HFFc6 (cell line): ENCODE data around the gene HES4. TPM values are rescaled to one million over a fixed set of nuclear protein-coding genes. Genes with fewer than 3 reads are reported as not detected.

Experiments
- DNase-seq: peaks from one replicate; pipeline ENCODE4 v3.0.0-alpha.2; 2018
- H3K27ac Mint-ChIP-seq: 2 replicates; pipeline ENCODE4 v1.8.0; 2020; ENCODE audit warnings: mild to moderate bottlenecking, mixed read lengths
- H3K27me3 Mint-ChIP-seq: 2 replicates; pipeline ENCODE4 v1.8.0; 2021; ENCODE audit warnings: mild to moderate bottlenecking, moderate library complexity, mixed read lengths; ENCODE audit not compliant: insufficient read depth
- H3K36me3 Mint-ChIP-seq: 2 replicates; pipeline ENCODE4 v1.8.0; 2021; ENCODE audit warnings: low read depth, mixed read lengths
- H3K4me1 Mint-ChIP-seq: 2 replicates; pipeline ENCODE4 v1.8.0; 2020; ENCODE audit warnings: low read depth, mixed read lengths
- H3K4me3 Mint-ChIP-seq: 2 replicates; pipeline ENCODE4 v1.8.0; 2020; ENCODE audit warnings: mild to moderate bottlenecking, moderate library complexity, mixed read lengths
- H3K9me3 Mint-ChIP-seq: 2 replicates; pipeline ENCODE4 v1.8.0; 2020; ENCODE audit warnings: mild to moderate bottlenecking, mixed read lengths
- total RNA-seq, 6 experiments: library from RNA; stranded (reverse); fragmentation: NEBNext Ultra II Directional; extraction: Animal tissue kit (Norgen Biotek cat#: 25700); gene quantifications; 2 replicates in 1 of 6; 3 replicates in 5 of 6; pipeline ENCODE4 v1.2.3, GENCODE V29; 2021
- TF ChIP-seq, protein P1 (sequence below): fragments of 200-600 bp; sonication (generic); IDR thresholded peaks from 2 replicates; pipeline ENCODE4 v1.5.0; 2021; ENCODE audit warnings: antibody characterized with exemption, mild to moderate bottlenecking

Gene HES4
- total RNA-seq, 6 experiments from 2014 or later, result 14.1 to 17.4 (median 15.6) TPM

DNA sequence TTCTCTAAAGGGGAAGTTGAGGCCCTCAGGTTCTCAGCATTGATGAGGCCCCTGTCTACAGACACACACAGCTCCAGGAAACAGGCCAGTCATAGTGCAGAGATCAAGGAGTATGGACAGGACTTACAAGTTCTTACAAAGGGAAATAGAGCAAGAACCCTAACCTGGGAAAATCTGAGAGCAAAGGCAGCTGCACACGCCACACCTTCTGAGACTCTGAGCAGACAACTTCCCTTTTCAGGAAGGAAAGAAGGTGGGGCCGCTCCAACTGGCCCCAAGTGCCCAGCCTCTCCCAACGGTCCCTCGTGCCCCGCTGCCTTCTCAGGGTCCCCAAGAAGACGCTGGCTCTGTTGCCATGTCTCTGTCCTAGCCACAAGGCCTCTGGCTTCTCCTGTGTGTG, 44.4 kb downstream of the HES4 start:
- H3K4me3 Mint-ChIP-seq, result no peak overlapping the region
- H3K9me3 Mint-ChIP-seq, result no peaks in the 10 kb centered on the region
- peaks cover 16% of the 10 kb centered on the region for H3K4me1 Mint-ChIP-seq
- TF ChIP-seq, protein P1, sequence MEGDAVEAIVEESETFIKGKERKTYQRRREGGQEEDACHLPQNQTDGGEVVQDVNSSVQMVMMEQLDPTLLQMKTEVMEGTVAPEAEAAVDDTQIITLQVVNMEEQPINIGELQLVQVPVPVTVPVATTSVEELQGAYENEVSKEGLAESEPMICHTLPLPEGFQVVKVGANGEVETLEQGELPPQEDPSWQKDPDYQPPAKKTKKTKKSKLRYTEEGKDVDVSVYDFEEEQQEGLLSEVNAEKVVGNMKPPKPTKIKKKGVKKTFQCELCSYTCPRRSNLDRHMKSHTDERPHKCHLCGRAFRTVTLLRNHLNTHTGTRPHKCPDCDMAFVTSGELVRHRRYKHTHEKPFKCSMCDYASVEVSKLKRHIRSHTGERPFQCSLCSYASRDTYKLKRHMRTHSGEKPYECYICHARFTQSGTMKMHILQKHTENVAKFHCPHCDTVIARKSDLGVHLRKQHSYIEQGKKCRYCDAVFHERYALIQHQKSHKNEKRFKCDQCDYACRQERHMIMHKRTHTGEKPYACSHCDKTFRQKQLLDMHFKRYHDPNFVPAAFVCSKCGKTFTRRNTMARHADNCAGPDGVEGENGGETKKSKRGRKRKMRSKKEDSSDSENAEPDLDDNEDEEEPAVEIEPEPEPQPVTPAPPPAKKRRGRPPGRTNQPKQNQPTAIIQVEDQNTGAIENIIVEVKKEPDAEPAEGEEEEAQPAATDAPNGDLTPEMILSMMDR, result no peak
- peaks cover 29% of the 10 kb centered on the region for H3K36me3 Mint-ChIP-seq
- no peak overlapping the region for H3K27ac Mint-ChIP-seq
- no peak for DNase-seq
- no peaks in the 10 kb centered on the region; the same call in 1 of the 2 replicates for H3K27me3 Mint-ChIP-seq

DNA sequence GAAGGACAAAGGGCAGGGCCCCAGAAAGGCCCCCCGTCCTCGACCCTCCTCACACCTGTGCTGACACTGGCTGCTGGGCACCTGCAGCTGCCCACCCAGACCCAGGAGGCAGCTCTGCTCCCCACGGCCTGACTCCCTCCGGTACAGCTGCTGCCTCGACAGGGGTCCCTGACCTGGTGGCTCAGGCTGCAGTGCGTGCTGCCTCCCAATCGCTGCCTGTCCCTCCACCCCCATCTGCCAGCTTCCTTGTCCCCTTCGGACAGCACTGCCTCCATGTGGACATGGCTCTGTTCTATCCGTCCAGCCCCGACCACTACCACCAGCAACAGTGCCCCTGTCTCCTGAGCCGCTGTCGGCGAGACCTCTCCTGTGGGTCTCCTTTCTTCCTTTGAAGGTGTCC, 45.0 kb downstream of the HES4 start:
- DNase-seq, result no peak
- TF ChIP-seq, protein P1, result no peak
- H3K27ac Mint-ChIP-seq, result no peak overlapping the region
- peaks cover 16% of the 10 kb centered on the region for H3K4me1 Mint-ChIP-seq
- H3K9me3 Mint-ChIP-seq, result no peaks in the 10 kb centered on the region
- peaks cover under 1% of the 10 kb centered on the region; the same call in 1 of the 2 replicates for H3K27me3 Mint-ChIP-seq
- no peak overlapping the region for H3K4me3 Mint-ChIP-seq
- H3K36me3 Mint-ChIP-seq, result peaks cover 34% of the 10 kb centered on the region

- no peaks in the 10 kb centered on the region for H3K9me3 Mint-ChIP-seq
- H3K36me3 Mint-ChIP-seq, result peaks cover 41% of the 10 kb centered on the region
- TF ChIP-seq, protein P1, result no peak
- DNase-seq, result no peak
- no peak overlapping the region for H3K4me3 Mint-ChIP-seq
- peaks cover 16% of the 10 kb centered on the region for H3K4me1 Mint-ChIP-seq
- H3K27ac Mint-ChIP-seq, result no peak overlapping the region
- peaks cover 2% of the 10 kb centered on the region; the same call in 1 of the 2 replicates for H3K27me3 Mint-ChIP-seq
Measured at GRCh38 chr1:953524-954320, 46.2 kb downstream of the HES4 start.

- Mint-ChIP-seq H3K27ac (no peak overlapping the region), H3K4me3 (no peak overlapping the region), H3K9me3 (no peaks in the 10 kb centered on the region), H3K36me3 (peaks cover 35% of the 10 kb centered on the region), H3K4me1 (peaks cover 5% of the 10 kb centered on the region), H3K27me3 (peaks cover 2% of the 10 kb centered on the region)
- TF ChIP-seq, protein P1, result no peak
- no peak for DNase-seq
Measured at GRCh38 chr1:952603-953002, 47.3 kb downstream of the HES4 start.

DNA sequence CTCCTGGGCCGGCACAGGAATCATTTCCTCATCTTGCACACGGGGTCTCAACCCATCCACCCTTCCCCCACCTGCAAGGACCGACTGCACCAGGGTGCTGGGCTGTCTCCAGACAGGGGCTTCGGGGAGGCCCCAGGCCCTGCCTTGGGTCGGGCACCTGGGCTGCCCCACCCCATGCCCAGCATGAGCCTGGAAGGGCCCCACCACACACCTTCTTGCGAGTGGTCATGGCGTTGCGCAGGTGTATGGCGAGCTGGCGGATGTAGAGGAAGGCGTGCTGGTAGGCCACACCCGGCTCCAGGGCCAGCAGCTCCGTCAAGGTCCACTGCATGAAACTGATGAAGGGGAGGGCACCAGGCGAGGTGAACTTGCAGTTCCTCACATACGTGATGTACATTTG, 47.7 kb downstream of the HES4 start:
- H3K36me3 Mint-ChIP-seq, result peaks cover 33% of the 10 kb centered on the region
- no peak for DNase-seq
- H3K9me3 Mint-ChIP-seq, result no peaks in the 10 kb centered on the region
- peaks cover under 1% of the 10 kb centered on the region for H3K4me1 Mint-ChIP-seq
- TF ChIP-seq, protein P1, result no peak
- H3K4me3 Mint-ChIP-seq, result no peak overlapping the region
- no peak overlapping the region for H3K27ac Mint-ChIP-seq
- peaks cover 2% of the 10 kb centered on the region; the same call in 1 of the 2 replicates for H3K27me3 Mint-ChIP-seq
